Stimulated activated CD4-positive, alpha-beta T cell treated with anti-CD3 and anti-CD28 coated beads, Interleukin-1b, Interleukin-23, amount 100 ng/mL, for 24 hours (primary cell): ENCODE results near the gene OXER1.

Source experiments
- DNase-seq, 4 experiments: peaks; one replicate each; pipeline ENCODE4 v3.0.0-alpha.2; 2020; ENCODE audit warnings: low read depth in 4 of 4, low spot score in 1 of 4

Gene OXER1, protein sequence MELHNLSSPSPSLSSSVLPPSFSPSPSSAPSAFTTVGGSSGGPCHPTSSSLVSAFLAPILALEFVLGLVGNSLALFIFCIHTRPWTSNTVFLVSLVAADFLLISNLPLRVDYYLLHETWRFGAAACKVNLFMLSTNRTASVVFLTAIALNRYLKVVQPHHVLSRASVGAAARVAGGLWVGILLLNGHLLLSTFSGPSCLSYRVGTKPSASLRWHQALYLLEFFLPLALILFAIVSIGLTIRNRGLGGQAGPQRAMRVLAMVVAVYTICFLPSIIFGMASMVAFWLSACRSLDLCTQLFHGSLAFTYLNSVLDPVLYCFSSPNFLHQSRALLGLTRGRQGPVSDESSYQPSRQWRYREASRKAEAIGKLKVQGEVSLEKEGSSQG

DNA sequence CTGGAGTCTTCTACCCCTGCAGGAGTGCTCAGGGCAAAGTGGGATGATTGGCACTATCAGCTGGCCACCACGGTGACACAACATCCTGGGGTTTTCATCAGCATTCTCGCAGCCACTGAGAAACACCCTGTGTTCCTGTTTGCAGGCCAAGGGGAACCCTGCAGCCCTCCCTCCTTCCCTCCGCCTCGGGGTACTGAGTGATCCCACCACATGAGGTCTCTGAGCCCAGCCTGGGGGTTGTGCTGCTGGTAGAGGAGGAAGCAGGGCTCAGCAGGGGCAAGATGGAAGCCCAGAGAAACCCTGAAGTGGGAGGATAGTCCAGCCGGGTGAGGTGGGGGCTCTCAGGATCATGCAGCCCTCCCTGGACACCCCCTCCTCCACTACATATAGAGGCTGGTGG lies at the start of gene OXER1:
Gene OXER1 (minus strand): TSS at position 40 of the 400 bp plus-strand sequence. CDS start 73 bp downstream, outside the sequence.
- DNase-seq: no peak

GRCh38 chr2:42812899-42813479 lies 49.1 kb upstream of the OXER1 start:
- no peak for DNase-seq

DNA sequence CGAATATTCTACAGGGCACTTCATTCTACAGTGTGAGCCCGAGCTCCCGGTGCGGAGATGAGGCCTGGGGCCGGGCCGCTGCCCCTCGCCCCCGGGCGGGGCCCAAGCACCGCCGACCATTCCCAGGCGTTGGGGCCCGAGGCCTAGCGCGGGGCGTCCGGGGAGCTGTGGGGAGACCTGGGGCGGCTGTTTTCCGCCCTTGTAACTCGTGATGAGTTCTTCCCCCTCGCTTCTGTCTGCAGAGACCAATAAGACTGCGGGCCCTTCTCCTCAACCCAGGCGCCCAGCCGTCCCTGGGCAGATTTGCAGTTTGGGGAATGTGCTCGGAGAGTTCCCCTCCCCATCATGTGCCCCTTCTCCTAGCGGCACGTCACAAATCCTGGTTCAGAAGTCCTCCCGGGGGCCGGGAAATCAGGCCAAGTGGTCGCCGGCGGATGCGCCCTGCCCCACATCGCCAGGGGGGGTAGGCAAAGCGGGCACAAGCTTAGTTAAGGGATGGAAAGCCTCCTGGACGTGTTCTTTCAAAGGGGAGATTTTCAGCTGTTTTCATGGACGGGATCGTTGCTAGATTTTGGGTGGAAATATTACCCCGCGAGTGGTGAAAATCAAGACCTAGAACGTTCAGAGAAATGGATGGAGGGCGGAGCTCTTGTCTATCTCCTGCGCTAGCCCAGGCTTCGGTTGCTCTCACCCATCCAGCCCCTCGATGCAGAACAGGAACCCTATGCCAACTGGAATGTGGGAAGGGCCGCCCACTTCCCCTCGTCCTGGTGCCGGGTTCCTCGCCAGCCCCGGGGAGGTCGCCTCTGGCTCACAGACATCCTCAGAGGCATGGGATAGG lies 47.3 kb upstream of the OXER1 start:
- peak in 2 of 4 experiments; percentile 17 to 32 for DNase-seq

DNA sequence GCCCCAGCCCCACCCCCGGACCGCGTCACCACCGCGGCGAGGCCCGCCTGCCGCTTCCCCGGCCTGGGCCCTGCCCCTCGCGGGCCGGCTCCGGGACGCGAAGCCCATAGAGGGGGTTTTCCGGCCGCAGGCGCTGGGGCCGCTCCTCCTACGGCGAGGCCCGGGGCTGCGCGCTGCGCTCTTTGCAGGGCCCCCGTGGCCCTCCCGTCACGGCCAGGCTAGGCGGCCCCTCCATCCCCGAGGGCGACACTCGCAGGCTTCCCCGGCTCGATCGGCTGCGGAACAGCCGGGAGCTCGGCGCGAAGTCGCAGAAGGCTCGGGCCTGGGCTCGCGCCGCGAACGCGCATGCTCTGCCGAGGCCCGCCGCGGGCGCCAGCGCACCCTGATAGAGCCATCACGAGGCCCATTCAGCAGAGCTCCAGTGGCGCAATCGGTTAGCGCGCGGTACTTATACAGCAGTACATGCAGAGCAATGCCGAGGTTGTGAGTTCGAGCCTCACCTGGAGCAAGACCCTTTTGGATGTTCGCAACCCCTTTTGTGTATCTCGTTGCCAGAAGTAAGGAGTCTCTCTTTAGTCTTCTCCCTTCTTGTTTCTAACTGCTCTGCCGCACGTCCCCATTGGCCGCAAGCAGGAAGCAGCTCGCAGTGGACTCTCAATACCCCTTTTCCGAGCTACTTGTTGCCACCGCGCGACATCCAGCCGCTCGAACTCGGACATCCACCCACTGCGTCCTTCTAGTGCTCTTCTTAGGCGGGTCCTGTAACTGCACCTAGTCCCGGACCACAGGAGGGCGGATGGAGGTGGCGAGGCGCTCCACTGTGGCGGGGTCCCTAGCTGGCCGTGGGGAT lies 46.4 kb upstream of the OXER1 start:
- DNase-seq: peak; percentile 80 to 95 (median 89)

DNA sequence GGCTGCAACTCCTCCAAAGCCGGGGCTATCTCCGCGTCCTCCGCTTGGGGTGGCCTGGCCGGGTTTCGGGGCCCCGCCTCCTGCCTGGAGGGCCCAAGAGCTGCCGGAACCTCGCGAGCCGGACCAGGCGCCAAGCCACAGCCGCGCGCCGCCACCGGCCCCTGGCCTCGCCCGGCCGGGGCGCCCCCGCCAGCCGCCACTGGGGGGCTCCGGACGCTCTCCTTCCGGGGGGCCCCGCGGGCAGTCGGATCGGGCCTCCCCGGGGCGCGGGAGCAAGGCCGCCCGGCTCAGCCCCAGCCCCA lies 45.8 kb upstream of the OXER1 start:
- peak in 1 of 4 experiments; percentile 27 for DNase-seq

DNA sequence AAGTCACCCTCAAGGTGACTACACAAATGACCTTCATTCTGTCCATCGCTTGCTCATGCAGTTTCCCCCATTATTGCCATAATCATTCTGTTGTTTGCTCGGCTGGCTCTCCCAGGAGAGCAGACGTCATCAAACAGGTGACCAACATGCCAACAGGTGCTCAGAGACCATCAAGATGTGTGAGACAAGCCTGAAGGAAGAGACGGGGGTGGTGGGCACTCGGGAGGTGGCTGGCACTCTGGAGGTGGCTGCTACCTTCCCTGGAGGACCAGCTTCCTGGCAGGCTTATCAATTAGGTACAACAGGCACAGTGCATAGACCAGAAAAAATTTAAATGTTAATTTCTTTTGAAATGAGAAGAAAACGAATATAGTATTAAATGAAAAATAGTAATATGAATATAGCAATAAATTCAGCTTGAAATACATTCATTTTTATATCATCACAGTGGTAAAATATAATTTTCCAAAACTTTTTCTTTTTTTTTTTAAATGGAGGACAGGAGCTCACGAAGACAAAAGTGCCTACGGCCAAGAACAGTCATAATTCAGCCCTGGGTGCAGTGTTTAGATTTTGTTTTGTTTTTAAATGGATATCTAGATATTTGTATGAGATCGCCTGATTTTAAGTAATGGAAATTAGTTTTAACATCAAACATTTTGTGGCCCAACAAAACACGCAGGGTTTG lies 45.3 kb upstream of the OXER1 start:
- no peak for DNase-seq

GRCh38 chr2:42808301-42808700 lies 44.4 kb upstream of the OXER1 start:
- DNase-seq: no peak

GRCh38 chr2:42806786-42807185 lies 42.9 kb upstream of the OXER1 start:
- DNase-seq: no peak

- no peak for DNase-seq
Measured at GRCh38 chr2:42804891-42805290, 41.0 kb upstream of the OXER1 start.

DNA sequence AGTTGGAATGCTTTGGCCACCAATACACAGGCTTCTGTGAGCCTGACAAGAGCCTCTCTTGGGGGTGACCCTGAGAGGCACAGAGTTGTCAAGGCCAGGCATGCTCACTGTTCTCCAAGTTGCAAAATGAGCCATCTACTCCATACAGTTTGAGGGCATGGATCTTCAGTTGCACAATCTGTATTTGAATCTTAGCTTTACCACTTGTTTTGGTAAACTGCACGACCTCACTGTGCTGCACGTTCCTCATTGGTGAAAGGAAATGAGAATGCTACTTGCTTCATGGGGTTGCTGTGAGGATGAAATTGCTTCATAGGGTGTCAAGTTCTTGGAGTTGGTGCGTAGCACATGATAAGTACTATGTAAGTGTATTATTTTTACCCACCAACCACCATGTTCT lies 40.4 kb upstream of the OXER1 start:
- DNase-seq: no peak

DNA sequence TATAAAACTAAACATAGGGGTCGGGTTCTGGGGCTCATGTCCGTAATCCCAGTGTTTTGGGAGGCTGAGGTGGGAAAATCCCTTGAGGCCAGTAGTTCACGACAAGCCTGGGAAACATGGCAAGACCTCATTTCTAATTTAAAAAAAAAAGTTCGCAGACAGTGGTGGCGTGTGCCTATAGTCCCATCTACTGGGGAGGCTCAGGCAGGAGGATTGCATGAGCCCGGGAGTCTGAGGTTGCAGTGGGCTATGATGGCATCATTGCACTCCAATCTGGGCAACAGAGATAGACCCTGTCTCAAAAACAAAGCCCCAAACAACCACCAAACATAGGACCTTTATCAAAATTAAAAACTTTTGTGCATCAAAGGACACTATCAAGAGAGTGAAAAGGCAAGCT lies 38.2 kb upstream of the OXER1 start:
- DNase-seq: no peak

DNA sequence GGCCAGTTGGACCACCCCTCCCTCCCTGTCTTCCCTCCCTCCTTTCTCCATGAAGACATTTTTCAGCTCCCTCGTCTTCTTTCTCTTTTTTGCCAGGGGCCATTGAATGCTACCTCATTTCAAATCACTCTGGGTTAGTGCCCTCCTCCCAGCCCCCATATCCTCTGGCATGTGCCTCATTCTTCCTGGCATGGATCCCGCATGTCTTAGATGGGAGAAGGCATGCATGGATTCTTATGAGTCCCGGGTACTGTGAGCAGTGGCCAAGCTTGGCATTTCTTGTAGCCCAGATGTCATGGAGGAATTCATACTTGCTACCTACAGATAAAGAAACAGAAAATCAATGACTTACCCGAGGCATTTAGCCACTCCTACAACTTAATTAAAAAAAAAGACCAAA lies 37.4 kb upstream of the OXER1 start:
- DNase-seq: no peak

GRCh38 chr2:42800981-42801380 lies 37.0 kb upstream of the OXER1 start:
- DNase-seq: no peak

DNA sequence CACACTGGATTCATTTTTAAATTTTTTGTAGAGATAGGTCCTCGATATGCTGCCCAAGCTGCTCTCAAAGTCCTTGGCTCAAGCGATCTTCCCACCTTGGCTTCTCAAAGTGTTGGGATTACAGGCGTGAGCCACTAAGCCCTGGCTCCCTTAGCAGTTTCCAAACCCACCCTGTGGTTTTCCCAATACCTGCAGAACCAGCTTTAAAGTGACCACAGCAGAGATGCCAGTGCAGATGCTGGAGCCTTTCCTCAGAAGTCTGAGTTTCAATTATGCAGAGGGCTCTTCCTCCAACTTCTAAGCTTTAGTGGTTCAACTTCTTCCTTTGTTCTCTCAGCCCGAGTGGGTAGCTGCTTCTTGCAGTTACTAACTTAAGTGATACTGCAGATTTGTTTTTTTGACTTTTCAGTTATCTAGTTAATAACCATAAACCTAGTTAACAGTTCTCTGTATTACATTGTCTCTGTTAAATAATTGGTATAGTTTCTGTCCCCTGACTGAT lies 36.6 kb upstream of the OXER1 start:
- DNase-seq: no peak

GRCh38 chr2:42799881-42800280 lies 35.9 kb upstream of the OXER1 start:
- DNase-seq: no peak

DNA sequence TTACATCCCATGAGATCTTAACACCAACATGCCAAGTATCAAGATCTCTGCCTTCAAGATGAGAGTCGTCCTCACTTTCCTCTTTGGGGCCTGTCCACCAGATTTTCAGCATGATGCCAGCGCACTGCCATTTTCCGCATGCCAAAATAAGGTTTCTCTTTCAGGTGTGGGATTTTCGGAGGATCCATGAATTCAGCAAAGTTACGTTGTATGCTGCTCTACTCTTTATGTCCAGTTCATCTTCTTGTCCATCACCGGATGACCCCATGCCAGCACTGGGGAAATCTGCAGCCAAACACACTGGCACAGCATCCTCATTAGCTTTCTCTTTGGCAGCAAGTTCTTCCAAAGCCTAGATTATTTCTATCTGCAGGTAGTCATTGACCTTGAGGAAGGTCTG lies 33.3 kb upstream of the OXER1 start:
- no peak for DNase-seq

- DNase-seq: no peak
Measured at GRCh38 chr2:42796427-42797248, 32.7 kb upstream of the OXER1 start.

- no peak for DNase-seq
Measured at GRCh38 chr2:42795841-42796301, 31.9 kb upstream of the OXER1 start.

GRCh38 chr2:42795275-42795674 lies 31.3 kb upstream of the OXER1 start:
- DNase-seq: no peak
